ENCODE results near the gene BDH1.
"Not testable (repeated sequence)": the region's sequence is repeated elsewhere in the genome, so short reads cannot be mapped to it uniquely, and the experiment has no call there.

Gene BDH1

DNA sequence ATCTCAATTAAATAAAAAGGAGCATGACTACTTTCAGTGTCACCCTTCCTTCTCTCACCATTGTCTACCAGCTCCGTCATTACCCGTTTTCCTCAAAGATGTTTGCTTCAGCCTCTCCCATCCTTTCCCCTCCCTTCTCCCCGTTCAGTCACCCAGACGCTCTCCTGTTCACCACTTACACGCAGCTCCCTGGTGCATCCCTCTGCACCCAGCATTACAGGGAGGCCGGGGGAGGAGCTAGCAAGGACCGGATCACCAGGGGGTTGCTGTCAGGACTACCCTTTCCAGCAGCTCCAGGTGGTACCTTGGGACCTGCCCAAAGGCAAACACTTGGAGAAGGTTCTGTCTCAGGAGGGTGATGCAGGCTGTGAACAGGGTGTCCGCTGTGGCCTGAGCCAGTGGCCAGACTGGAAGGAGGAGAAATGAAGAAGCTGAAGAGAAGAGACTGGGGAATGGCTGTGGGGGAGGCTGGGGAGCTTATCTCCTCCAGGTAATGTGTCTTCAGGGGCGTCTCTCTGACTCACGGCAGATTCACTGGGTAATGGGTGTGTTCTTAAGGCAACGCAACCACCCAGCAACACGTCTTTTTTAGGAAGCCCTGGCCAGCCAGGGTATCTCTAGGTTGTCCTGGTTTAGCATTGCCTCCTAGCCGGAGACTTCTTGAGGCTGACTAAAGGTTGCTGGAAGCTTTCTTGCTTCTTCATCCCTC lies 21.8 kb upstream of the BDH1 start:
- DNase-seq, result no peak

DNA sequence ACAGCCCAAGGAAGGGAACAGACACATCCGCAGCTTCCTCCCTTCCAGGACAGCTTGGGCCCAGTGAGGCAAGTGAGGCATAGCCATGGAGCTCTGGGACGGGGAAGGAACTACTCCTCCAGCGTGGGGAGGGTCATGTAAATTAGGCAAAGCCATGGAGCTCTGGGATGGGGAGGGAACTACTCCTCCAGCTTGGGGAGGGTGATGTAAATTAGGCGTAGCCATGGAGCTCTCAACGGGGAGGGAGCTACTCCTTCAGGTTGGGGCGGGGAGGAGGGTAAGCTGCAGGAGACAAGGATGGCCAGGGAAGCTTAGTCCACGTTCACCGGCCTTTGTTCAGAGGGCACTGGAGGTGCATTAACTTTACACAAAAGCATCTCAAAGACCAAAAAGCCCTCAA lies 21.1 kb upstream of the BDH1 start:
- no peak for DNase-seq

GRCh38 chr3:197575362-197575761 lies 19.6 kb upstream of the BDH1 start:
- DNase-seq, result no peak

DNA sequence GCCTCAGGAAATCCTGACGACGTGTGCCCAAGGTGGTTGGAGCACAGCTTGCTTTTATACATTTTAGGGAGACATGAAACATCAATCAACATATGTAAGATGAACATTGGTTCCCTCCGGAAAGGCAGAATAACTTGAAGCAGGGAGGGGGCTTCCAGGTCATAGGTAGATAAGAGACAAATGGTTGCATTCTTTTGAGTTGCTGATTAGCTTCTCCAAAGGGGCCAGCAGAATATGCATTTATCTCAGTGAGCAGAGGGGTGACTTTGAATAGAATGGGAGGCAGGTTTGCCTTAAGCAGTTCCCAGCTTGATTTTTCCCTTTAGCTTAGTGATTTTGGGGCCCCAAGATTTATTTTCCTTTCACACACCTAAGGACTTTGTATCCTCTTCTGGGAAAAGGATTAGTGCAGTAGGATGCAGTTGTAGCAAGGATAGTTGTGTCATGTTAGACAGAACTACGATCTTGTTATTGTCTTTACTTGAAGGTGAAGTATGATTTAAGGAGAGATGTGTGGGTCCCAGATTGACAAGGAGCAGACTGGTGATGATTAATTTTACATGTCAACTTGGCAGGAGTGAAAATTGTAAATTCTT lies 18.7 kb upstream of the BDH1 start:
- DNase-seq, result not testable (repeated sequence)

- DNase-seq, result no peak
Measured at GRCh38 chr3:197573048-197573767, 17.4 kb upstream of the BDH1 start.

GRCh38 chr3:197571880-197572172 lies 16.1 kb upstream of the BDH1 start:
- DNase-seq, result not testable (repeated sequence)

- not testable (repeated sequence) for DNase-seq
Measured at GRCh38 chr3:197571074-197571879, 15.5 kb upstream of the BDH1 start.

DNA sequence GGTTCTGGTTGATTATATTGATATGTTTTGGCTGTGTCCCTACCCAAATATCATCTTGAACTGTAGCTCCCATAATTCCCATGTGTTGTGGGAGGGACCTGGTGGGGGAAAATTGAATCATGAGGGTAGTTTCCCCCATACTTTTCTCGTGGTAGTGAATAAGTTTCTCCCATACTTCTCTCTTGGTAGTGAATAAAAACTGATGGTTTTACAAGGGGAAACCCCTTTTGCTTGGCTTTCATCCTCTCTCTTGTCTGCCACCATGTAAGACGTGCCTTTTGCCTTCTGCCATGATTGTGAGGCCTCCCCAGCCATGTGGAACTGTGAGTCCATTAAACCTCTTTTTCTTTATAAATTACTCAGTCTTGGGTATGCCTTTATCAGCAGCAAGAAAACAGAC lies 13.7 kb upstream of the BDH1 start:
- DNase-seq, result not testable (repeated sequence)

DNA sequence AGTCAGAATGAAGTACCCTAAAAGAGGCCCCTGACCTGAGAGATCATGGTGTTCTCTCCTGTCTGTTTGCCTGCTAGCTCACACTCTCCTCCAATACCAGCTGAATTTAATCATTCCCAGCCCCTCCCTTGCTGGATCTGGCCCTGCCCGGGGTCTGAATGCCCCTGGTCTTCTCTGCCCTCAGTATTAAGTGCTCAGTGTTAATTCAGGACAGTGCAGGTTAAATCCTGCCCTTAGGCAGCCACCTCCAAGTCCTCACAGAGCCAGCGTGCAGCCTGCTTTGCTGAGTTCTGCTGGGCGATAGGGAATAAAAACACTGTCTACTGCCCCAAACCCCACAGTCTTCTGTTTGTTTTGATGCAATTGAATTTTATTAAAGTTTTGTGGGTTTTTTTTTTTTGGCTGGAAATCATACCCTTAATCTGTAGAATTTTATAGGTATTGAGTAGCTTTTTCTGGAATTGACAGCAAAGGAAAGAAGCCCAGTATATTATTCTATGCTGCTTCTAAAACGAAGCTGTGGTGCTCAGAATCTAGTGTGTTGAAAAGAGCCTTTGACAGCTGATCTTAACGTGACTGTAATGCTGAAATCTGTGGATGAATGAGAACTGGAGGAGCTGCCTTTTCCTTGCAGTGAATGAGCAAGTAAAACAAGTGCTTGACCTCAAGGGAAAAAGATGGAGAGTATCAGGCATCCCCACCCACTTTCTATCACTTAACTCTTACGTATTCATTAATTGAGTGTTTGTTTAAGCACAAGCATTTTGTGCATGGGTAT lies 12.3 kb upstream of the BDH1 start:
- DNase-seq, result no peak

DNA sequence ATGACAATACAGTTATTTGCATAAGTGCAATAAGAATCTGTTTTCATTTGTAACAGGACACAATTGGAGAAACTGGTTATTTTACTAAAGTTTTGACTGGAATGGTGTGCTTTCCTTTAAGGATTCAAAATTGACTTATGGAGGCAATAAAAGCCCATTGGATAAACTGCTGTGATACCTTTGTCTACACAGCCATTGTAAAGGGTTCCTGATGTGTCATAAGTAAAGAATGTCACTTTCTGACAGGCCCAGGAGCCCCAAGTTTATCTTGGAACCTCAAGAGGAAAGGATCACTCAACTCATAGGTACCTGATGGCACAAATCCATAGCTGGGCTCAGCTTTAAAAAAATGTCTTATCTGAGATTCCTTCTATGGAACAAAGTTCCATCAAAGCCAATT lies 10.4 kb upstream of the BDH1 start:
- DNase-seq, result not testable (repeated sequence)

DNA sequence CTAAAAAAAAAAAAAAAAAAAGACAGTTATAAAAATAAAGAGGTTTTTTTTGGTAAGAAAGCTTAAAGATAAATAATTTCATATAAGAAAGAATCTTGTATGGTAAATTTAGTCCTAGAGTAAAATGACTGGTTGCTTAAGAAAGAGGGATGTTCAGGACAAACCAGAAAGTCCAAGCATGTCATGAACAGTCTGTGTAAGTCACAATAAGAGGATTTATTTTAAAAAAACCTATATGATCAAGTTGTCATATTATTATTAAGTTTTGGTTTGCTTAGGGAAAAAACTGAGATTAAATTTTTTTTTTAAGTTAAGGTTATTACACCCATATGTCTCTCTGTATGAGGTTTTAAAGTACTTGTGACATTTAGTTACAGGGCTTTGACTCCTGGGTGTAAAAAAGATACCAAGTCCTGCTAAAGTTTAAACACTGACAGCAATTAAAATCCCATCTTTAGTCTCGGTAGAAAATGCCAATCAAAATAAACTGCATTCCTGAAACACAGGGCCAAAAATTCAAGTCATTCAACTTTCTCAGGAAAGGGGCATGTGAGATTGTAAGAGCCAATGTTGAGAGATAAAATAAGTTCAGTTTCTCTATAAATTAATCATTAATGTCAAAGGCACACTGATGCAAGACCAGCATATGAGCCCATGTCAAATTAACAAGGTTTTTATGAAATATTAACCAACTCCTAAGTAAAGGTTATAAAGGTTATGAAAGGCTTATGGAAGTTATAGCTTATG lies 8.5 kb upstream of the BDH1 start:
- no peak for DNase-seq

DNA sequence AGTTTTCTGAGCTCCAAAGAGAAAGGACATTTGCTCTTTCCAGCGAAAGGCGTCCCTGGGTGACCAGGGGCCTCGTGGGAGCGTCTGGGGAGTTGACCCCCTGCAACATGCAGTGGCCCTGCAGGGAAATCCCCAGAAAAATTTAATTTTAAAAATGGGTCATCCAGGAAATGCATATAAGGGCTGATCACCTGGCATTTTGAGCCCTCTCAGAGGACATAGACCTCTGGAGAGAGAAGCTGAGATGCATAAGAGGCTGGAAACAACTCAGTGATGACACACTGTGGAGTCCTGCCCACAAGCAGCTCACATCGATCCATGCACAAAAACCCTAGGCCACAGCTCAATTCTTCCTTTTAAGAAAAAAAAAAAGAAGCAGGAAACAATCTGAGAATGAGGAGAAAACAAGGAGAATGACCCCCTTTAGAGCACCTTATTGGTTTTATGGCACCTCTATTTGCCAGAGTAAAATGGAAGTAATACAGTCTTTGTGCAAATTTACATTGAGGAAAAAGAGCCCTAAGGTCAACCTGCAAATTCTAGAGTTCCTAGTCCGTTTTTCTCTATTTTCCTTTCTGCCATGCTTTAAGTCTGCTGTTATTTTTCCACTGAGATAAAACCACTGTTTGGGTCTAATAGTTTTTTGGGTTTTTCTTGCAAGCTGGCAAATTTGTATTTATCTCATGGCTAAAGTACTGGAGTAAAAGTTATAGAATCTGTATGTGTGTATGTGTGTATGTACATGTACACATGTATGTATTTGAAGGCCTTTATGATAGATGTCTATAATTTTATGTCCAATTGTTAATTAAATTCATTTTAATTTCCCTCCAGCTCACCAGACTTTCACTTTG lies 6.9 kb upstream of the BDH1 start:
- no peak for DNase-seq

DNA sequence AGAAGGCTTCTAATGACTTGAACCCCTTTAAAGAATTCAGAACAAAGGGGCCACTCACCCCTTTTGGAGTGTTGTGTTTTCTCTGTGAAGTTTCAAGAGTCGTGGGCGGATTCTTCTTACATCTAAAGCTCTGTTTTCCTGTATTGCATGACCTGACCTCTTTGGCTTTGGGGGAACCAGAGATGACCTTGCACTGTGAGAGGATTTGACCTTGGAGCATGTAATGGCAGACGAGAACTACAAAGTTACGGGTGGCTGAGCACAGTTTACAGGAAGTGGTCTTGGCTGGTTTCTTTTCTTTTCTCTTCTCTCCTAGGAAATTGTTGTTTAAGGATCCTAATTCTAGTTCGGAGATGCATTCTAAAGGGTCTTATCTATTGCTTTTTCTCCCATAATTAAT lies 6.2 kb upstream of the BDH1 start:
- DNase-seq, result no peak

- DNase-seq, result no peak
Measured at GRCh38 chr3:197559651-197560050, 3.9 kb upstream of the BDH1 start.

GRCh38 chr3:197554562-197555280 lies 1.0 kb downstream of the BDH1 start:
- DNase-seq, result peak; percentile 97

GRCh38 chr3:197554196-197554561 lies 1.6 kb downstream of the BDH1 start:
- DNase-seq, result no peak

DNA sequence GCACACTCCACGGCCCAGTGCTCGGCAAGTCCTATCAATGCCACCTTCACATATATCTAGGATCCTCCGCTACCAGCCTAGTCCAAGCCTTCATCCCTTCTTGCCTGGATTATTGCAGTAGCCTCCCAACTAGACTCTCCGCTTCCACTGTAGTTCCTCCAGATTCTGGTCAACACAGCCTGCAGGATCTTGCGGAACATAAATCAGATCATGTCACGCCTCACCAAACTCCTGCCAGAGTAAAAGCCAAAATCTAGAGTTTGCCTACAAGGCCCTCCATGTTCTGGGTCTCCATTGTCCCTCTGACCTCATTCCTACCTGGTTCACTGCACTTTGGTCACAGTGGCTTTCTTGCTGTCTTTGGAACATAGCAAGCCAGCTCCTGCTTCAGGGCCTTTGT lies 3.6 kb downstream of the BDH1 start:
- DNase-seq, result no peak

GRCh38 chr3:197550489-197550888 lies 5.3 kb downstream of the BDH1 start:
- no peak for DNase-seq

- no peak for DNase-seq
Measured at GRCh38 chr3:197549261-197549885, 6.4 kb downstream of the BDH1 start.

Data from NCI-H510A (cell line).